Measurements from ENCODE around the gene VILL.

- TF ChIP-seq EP300 (IDR thresholded peaks at IDR 0.05; ENCODE audit: borderline replicate concordance) (no peak), RAD21 (IDR thresholded peaks at IDR 0.05; ENCODE audit: low read depth) (no peak), YY1 (IDR thresholded peaks at IDR 0.05; ENCODE audit: low read depth) (no peak)
These were observed 27.6 kb upstream of the VILL start for GRCh38 chr3:37963016-37963415.
